PC-9 (cell line): ENCODE results near the gene NCBP2.

Experiments used
- CTCF ChIP-seq: fragments of 200-600 bp; sonication (generic); conservative IDR thresholded peaks from 2 replicates; pipeline ENCODE4 v1.6.1; 2017; ENCODE audit warnings: mixed run types, antibody characterized with exemption, mild to moderate bottlenecking, moderate library complexity
- EZH2 ChIP-seq: fragments of 200-600 bp; sonication (generic); IDR thresholded peaks from 2 replicates; pipeline ENCODE4 v1.8.0; 2017; ENCODE audit warnings: antibody characterized with exemption, low read depth

- no peak for TF ChIP-seq CTCF
- no peak for TF ChIP-seq EZH2
Observed at GRCh38 chr3:196916221-196916620, 26.1 kb downstream of the NCBP2 start.
